PFSK-1 (cell line): ENCODE results near the gene SLC38A11.

Source experiments
- POLR2AphosphoS5 ChIP-seq: IDR thresholded peaks from 2 replicates; pipeline ENCODE4 v1.6.1; 2012; ENCODE audit warnings: low read depth, mild to moderate bottlenecking, control low read depth, low read length, moderate library complexity
- SIN3A ChIP-seq: IDR thresholded peaks from 2 replicates; pipeline ENCODE4 v1.6.1; 2012; ENCODE audit warnings: mild to moderate bottlenecking, low read length, moderate library complexity, borderline replicate concordance; ENCODE audit not compliant: insufficient read depth
- TAF1 ChIP-seq: IDR thresholded peaks from 2 replicates; pipeline ENCODE4 v1.6.1; 2012; ENCODE audit warnings: low read length, control low read depth, borderline replicate concordance; ENCODE audit not compliant: insufficient read depth
- TF ChIP-seq, protein P1 (sequence below), 2 experiments: IDR thresholded peaks; 2 replicates each; pipeline versions ENCODE4 v1.6.1 to v1.8.0; 2011 to 2012; ENCODE audit warnings: low read depth in 2 of 2, low read length in 2 of 2, control low read depth in 1 of 2, inconsistent platforms in 1 of 2, mild to moderate bottlenecking in 1 of 2, moderate library complexity in 1 of 2; ENCODE audit not compliant: insufficient read depth in 1 of 2

DNA sequence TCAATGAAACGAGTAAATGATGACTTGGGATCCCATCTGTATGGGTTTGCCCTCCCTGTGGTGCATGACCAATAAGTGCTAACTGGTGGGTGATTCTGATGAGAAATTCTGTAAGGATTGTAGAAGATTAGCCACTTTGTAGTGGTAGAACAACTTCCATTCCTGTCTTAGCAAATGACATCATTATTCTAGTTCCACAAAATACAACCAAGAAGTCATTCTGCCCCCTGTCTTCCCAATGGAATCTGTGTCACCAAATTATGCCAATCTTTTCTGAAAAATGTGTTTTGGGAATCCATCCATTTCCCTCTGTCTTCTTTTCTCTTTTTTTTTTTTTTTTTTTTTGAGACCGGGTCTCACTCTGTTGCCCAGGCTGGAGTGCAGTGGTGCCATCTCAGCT, 48.4 kb downstream of the SLC38A11 start:
- no peak for TF ChIP-seq SIN3A
- TF ChIP-seq POLR2AphosphoS5: no peak
- TF ChIP-seq, protein P1, sequence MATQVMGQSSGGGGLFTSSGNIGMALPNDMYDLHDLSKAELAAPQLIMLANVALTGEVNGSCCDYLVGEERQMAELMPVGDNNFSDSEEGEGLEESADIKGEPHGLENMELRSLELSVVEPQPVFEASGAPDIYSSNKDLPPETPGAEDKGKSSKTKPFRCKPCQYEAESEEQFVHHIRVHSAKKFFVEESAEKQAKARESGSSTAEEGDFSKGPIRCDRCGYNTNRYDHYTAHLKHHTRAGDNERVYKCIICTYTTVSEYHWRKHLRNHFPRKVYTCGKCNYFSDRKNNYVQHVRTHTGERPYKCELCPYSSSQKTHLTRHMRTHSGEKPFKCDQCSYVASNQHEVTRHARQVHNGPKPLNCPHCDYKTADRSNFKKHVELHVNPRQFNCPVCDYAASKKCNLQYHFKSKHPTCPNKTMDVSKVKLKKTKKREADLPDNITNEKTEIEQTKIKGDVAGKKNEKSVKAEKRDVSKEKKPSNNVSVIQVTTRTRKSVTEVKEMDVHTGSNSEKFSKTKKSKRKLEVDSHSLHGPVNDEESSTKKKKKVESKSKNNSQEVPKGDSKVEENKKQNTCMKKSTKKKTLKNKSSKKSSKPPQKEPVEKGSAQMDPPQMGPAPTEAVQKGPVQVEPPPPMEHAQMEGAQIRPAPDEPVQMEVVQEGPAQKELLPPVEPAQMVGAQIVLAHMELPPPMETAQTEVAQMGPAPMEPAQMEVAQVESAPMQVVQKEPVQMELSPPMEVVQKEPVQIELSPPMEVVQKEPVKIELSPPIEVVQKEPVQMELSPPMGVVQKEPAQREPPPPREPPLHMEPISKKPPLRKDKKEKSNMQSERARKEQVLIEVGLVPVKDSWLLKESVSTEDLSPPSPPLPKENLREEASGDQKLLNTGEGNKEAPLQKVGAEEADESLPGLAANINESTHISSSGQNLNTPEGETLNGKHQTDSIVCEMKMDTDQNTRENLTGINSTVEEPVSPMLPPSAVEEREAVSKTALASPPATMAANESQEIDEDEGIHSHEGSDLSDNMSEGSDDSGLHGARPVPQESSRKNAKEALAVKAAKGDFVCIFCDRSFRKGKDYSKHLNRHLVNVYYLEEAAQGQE (IDR thresholded peaks at IDR 0.05; ENCODE audit: insufficient read depth in 1 of 2, low read depth in 2 of 2, low read length in 2 of 2): no peak
- no peak for TF ChIP-seq TAF1
